ENCODE measurements around the gene GNG13.

The GNG13 gene

GRCh38 chr16:813204-813915 lies 12.8 kb upstream of the GNG13 start:
- peak; percentile 62 for DNase-seq

- no peak for DNase-seq
Measured at GRCh38 chr16:808085-808386, 7.5 kb upstream of the GNG13 start.

- peak; percentile 84 for DNase-seq
Measured at GRCh38 chr16:807347-808084, 7.0 kb upstream of the GNG13 start.

GRCh38 chr16:805474-805873 lies 4.9 kb upstream of the GNG13 start:
- DNase-seq = no peak

- DNase-seq = no peak
Measured at GRCh38 chr16:804193-805048, 3.9 kb upstream of the GNG13 start.

GRCh38 chr16:803754-804080 lies 3.2 kb upstream of the GNG13 start:
- no peak for DNase-seq

GRCh38 chr16:802914-803753 lies 2.6 kb upstream of the GNG13 start:
- DNase-seq = no peak

GRCh38 chr16:802461-802860 lies 1.9 kb upstream of the GNG13 start:
- DNase-seq = no peak

- DNase-seq = no peak
Measured at GRCh38 chr16:801584-802363, 1.2 kb upstream of the GNG13 start.

GRCh38 chr16:800834-801511 lies 439 bp upstream of the GNG13 start:
- DNase-seq = no peak

- no peak for DNase-seq
Measured at GRCh38 chr16:799111-799947, 1.2 kb downstream of the GNG13 start.

- no peak for DNase-seq
Measured at GRCh38 chr16:798666-799065, 1.9 kb downstream of the GNG13 start.

- no peak for DNase-seq
Measured at GRCh38 chr16:797686-798085, 2.8 kb downstream of the GNG13 start.

- no peak for DNase-seq
Measured at GRCh38 chr16:797120-797420, 3.5 kb downstream of the GNG13 start.

GRCh38 chr16:796296-797119 lies 4.0 kb downstream of the GNG13 start:
- no peak for DNase-seq

- DNase-seq = no peak
Measured at GRCh38 chr16:795580-796229, 4.8 kb downstream of the GNG13 start.

- DNase-seq = no peak
Measured at GRCh38 chr16:794853-795466, 5.6 kb downstream of the GNG13 start.

- DNase-seq = no peak
Measured at GRCh38 chr16:794091-794822, 6.3 kb downstream of the GNG13 start.
